ENCODE results near the gene CFAP161. TPM values are rescaled to one million over a fixed set of nuclear protein-coding genes. Genes with fewer than 3 reads are reported as not detected.

CFAP161 gene
- total and polyA plus RNA-seq, 2 of the 13 experiments (the other 11 are each of a cell fraction or from before 2014, with no cell fraction given), result not detected

DNA sequence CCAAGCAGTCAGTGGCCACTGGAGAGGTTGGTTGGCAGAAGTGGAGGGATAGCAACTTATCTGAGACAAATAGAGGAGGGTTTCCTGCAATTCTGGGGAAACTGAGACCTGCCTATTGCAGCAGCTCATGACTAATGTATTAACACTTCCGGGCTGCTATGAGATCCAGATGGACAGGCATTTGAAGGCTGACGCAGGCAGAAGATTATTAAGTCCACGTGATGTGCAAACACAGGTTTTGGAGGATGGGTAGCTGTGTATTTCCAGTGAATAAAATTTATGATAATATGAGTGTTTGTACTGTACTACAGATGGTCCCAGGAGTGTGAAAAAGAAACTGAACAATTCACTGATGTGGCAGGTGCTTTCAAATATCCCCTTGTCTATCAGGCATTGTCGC is 28.5 kb upstream of the CFAP161 start:
- no peak overlapping the region for H3K27ac ChIP-seq (ENCODE audit: extremely low read length, insufficient read depth, low read length)
- FAIRE-seq (no peak), ATAC-seq (no peak), DNase-seq (ENCODE audit: low spot score) (no peak)
- H3K4me2 ChIP-seq (ENCODE audit: low read depth, low read length), result no peak overlapping the region
- TF ChIP-seq, protein P1, sequence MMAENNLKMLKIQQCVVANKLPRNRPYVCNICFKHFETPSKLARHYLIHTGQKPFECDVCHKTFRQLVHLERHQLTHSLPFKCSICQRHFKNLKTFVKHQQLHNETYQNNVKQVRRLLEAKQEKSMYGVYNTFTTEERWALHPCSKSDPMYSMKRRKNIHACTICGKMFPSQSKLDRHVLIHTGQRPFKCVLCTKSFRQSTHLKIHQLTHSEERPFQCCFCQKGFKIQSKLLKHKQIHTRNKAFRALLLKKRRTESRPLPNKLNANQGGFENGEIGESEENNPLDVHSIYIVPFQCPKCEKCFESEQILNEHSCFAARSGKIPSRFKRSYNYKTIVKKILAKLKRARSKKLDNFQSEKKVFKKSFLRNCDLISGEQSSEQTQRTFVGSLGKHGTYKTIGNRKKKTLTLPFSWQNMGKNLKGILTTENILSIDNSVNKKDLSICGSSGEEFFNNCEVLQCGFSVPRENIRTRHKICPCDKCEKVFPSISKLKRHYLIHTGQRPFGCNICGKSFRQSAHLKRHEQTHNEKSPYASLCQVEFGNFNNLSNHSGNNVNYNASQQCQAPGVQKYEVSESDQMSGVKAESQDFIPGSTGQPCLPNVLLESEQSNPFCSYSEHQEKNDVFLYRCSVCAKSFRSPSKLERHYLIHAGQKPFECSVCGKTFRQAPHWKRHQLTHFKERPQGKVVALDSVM (CRISPR knock-in tag; IDR thresholded peaks at IDR 0.05), result no peak
- TF ChIP-seq POLR2AphosphoS5 (IDR thresholded peaks at IDR 0.05; ENCODE audit: low read depth, low read length) (no peak), ISX (CRISPR knock-in tag; conservative IDR thresholded peaks at IDR 0.05) (no peak), NFE2 (CRISPR knock-in tag; IDR thresholded peaks at IDR 0.05) (no peak), HMG20A (CRISPR knock-in tag; IDR thresholded peaks at IDR 0.05; ENCODE audit: borderline replicate concordance) (no peak), FOXP1 (IDR thresholded peaks at IDR 0.05) (no peak), FOXP1 (CRISPR knock-in tag; IDR thresholded peaks at IDR 0.05) (no peak), CEBPB (IDR thresholded peaks at IDR 0.05; ENCODE audit: borderline replicate concordance, low read depth, low read length) (no peak)
- TF ChIP-seq, protein P2, sequence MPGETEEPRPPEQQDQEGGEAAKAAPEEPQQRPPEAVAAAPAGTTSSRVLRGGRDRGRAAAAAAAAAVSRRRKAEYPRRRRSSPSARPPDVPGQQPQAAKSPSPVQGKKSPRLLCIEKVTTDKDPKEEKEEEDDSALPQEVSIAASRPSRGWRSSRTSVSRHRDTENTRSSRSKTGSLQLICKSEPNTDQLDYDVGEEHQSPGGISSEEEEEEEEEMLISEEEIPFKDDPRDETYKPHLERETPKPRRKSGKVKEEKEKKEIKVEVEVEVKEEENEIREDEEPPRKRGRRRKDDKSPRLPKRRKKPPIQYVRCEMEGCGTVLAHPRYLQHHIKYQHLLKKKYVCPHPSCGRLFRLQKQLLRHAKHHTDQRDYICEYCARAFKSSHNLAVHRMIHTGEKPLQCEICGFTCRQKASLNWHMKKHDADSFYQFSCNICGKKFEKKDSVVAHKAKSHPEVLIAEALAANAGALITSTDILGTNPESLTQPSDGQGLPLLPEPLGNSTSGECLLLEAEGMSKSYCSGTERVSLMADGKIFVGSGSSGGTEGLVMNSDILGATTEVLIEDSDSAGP (CRISPR knock-in tag; IDR thresholded peaks at IDR 0.05; ENCODE audit: borderline replicate concordance), result no peak
- no peaks in the 10 kb centered on the region; a peak in 1 of 5 replicates for H3K27me3 ChIP-seq (ENCODE audit: control insufficient read depth in 1 of 2, insufficient read depth in 2 of 2, low read length in 2 of 2)
- no peak overlapping the region for H3K9ac ChIP-seq (ENCODE audit: insufficient read depth, low read depth, low read length)
- CTCF ChIA-PET (ENCODE audit: low intra/inter-chr PET ratio, low total read pairs), result interaction anchor here (3.6 kb wide), 1 partner anchor 161 kb away, joined by 47 read pairs; no protein-coding TSS in a partner anchor
- in situ Hi-C loops (cut with HindIII; ENCODE audit: extremely low pct_ligation_motif_present, low pct_unique_long_range_greater_than_20kb) (loop anchor here (5.0 kb wide), 1 partner anchor 162 kb away; no protein-coding TSS in a partner anchor), intact Hi-C loops (cut with micrococcal nuclease; ENCODE audit: unreplicated experiment) (loop anchor here (5.0 kb wide), 2 partner anchors 108 to 128 kb away; no protein-coding TSS in a partner anchor)
- no peak overlapping the region for H3K4me3 ChIP-seq (replicated peaks in 1 of 3; ENCODE audit: insufficient read depth in 1 of 3, low read depth in 2 of 3, low read length in 3 of 3)
- H3K4me1 ChIP-seq (ENCODE audit: insufficient read depth, low read length), result no peaks in the 10 kb centered on the region
- H3K36me3 ChIP-seq (replicated peaks in 1 of 2; ENCODE audit: control insufficient read depth in 1 of 2, insufficient read depth in 2 of 2, low read length in 2 of 2), result no peaks in the 10 kb centered on the region
- H4K20me1 ChIP-seq (ENCODE audit: insufficient read depth, low read length), result no peaks in the 10 kb centered on the region
- no peaks in the 10 kb centered on the region for H3K79me2 ChIP-seq (ENCODE audit: insufficient read depth, low read length)
- H2AFZ ChIP-seq (ENCODE audit: low read length), result no peak overlapping the region
- no TSS peak for BruUV-seq (replicated peaks)
- WGBS (ENCODE audit: low lambda C conversion rate), result 2% methylated on average over 4 of the region's 4 CpGs
- no peaks in the 10 kb centered on the region for H3K9me3 ChIP-seq (ENCODE audit: low read length)
- POLR2A ChIA-PET, result no interaction called here

All from HepG2 (cell line).